ENCODE measurements around the gene TRAF2.
"Not testable (repeated sequence)": the region's sequence is repeated elsewhere in the genome, so short reads cannot be mapped to it uniquely, and the experiment has no call there.

Gene TRAF2

GRCh38 chr9:136885950-136886578, at the start of gene TRAF2:
Gene TRAF2, plus strand, starts transcription at chr9:136886516. Its CDS starts 12,225 bp downstream, at chr9:136898741.
- peak; percentile 100 for DNase-seq (ENCODE audit: low read depth)

- DNase-seq (ENCODE audit: low read depth) = no peak
Measured at GRCh38 chr9:136837146-136837855, 49.0 kb upstream of the TRAF2 start.

GRCh38 chr9:136837856-136838277, 48.4 kb upstream of the TRAF2 start:
- not testable (repeated sequence) for DNase-seq (ENCODE audit: low read depth)

- no peak for DNase-seq (ENCODE audit: low read depth)
Measured at GRCh38 chr9:136838314-136839228, 47.7 kb upstream of the TRAF2 start.

- no peak for DNase-seq (ENCODE audit: low read depth)
Measured at GRCh38 chr9:136839229-136840139, 46.8 kb upstream of the TRAF2 start.

- DNase-seq (ENCODE audit: low read depth) = no peak
Measured at GRCh38 chr9:136840140-136840876, 46.0 kb upstream of the TRAF2 start.

- DNase-seq (ENCODE audit: low read depth) = peak; percentile 27
Measured at GRCh38 chr9:136840877-136841645, 45.3 kb upstream of the TRAF2 start.

GRCh38 chr9:136841646-136842379, 44.5 kb upstream of the TRAF2 start:
- DNase-seq (ENCODE audit: low read depth) = not testable (repeated sequence)

- DNase-seq (ENCODE audit: low read depth) = peak; percentile 62
Measured at GRCh38 chr9:136842380-136842948, 43.9 kb upstream of the TRAF2 start, which contains the start of gene AJM1. Gene AJM1, plus strand, starts transcription at chr9:136842478. Its CDS starts 1,937 bp downstream, at chr9:136844415.

- DNase-seq (ENCODE audit: low read depth) = not testable (repeated sequence)
Measured at GRCh38 chr9:136843159-136843800, 43.0 kb upstream of the TRAF2 start.

- not testable (repeated sequence) for DNase-seq (ENCODE audit: low read depth)
Measured at GRCh38 chr9:136843801-136844740, 42.2 kb upstream of the TRAF2 start.

GRCh38 chr9:136844761-136845464, 41.4 kb upstream of the TRAF2 start:
- no peak for DNase-seq (ENCODE audit: low read depth)

GRCh38 chr9:136845465-136846260, 40.7 kb upstream of the TRAF2 start:
- DNase-seq (ENCODE audit: low read depth) = no peak

GRCh38 chr9:136846376-136847087, 39.8 kb upstream of the TRAF2 start:
- no peak for DNase-seq (ENCODE audit: low read depth)
